HepG2 (cell line): ENCODE results near the gene NCOA6. TPM values are rescaled to one million over a fixed set of nuclear protein-coding genes. Genes with fewer than 3 reads are reported as not detected.

Experiments used
- FOXC1 ChIP-seq: sonication (generic); formaldehyde crosslinking; IDR thresholded peaks from 2 replicates; pipeline ENCODE4 v1.8.0; 2022; ENCODE audit warnings: mild to moderate bottlenecking, missing genetic modification reagents, borderline replicate concordance
- FOXK1 ChIP-seq: sonication (generic); formaldehyde crosslinking; IDR thresholded peaks from 2 replicates; pipeline ENCODE4 v1.4.0; 2020; ENCODE audit warnings: low read depth, missing genetic modification reagents, borderline replicate concordance
- GTF3A ChIP-seq: sonication (generic); formaldehyde crosslinking; conservative IDR thresholded peaks from 2 replicates; pipeline ENCODE4 v1.4.0; 2020; ENCODE audit warnings: mild to moderate bottlenecking, missing genetic modification reagents
- NFE2L2 ChIP-seq: fragments of 150-350 bp; IDR thresholded peaks from 2 replicates; pipeline ENCODE4 v1.6.1; 2014; ENCODE audit warnings: low read length
- NFYB ChIP-seq: sonication (generic); formaldehyde crosslinking; IDR thresholded peaks from 2 replicates; pipeline ENCODE4 v1.4.0; 2020; ENCODE audit warnings: missing genetic modification reagents
- TSC22D2 ChIP-seq: sonication (generic); formaldehyde crosslinking; IDR thresholded peaks from 2 replicates; pipeline ENCODE4 v1.5.1; 2020; ENCODE audit warnings: missing genetic modification reagents, mild to moderate bottlenecking, borderline replicate concordance
- ZBTB8A ChIP-seq: sonication (generic); formaldehyde crosslinking; IDR thresholded peaks from 2 replicates; pipeline ENCODE4 v1.4.0; 2020; ENCODE audit warnings: mild to moderate bottlenecking, low read depth, missing genetic modification reagents, borderline replicate concordance
- ZFP90 ChIP-seq: sonication (generic); formaldehyde crosslinking; IDR thresholded peaks from 2 replicates; pipeline ENCODE4 v1.8.0; 2022; ENCODE audit warnings: missing genetic modification reagents, mild to moderate bottlenecking, inconsistent platforms, borderline replicate concordance
- ZKSCAN1 ChIP-seq: fragments of 150-350 bp; IDR thresholded peaks from 2 replicates; pipeline ENCODE4 v1.6.1; 2014; ENCODE audit warnings: low read length
- ZNF513 ChIP-seq: sonication (generic); formaldehyde crosslinking; conservative IDR thresholded peaks from 2 replicates; pipeline ENCODE4 v1.5.0; 2020; ENCODE audit warnings: missing genetic modification reagents
- ZNF839 ChIP-seq: sonication (generic); formaldehyde crosslinking; IDR thresholded peaks from 2 replicates; pipeline ENCODE4 v1.4.0; 2020; ENCODE audit warnings: missing genetic modification reagents, mild to moderate bottlenecking, borderline replicate concordance
- polyA plus RNA-seq, 8 experiments: library from polyadenylated mRNA; depleted of rRNA in 3 of 8; stranded (reverse) in 7 of 8; unstranded in 1 of 8; fragments of >200 nt; fragmentation: Illumina TruSeq in 4 of 8; extraction: Trizol in 4 of 8; gene quantifications; 2 replicates each; pipeline versions ENCODE4 v1.2.1 to v1.2.3, GENCODE V29; 2011 to 2016; ENCODE audit warnings: low read depth in 4 of 8, missing spikeins in 1 of 8, mixed read lengths in 1 of 8; ENCODE audit not compliant: insufficient read depth in 1 of 8
- total RNA-seq, 5 experiments: library from RNA; depleted of rRNA; stranded (reverse); fragments of >200 nt; fragmentation: Illumina TruSeq; extraction: Trizol; gene quantifications; 2 replicates each; pipeline ENCODE4 v1.2.3, GENCODE V29; 2016; ENCODE audit warnings: low read depth in 1 of 5
- TF ChIP-seq, protein P1 (sequence below): sonication (generic); formaldehyde crosslinking; IDR thresholded peaks from 2 replicates; pipeline ENCODE4 v1.5.1; 2020; ENCODE audit warnings: mild to moderate bottlenecking, moderate library complexity, missing genetic modification reagents
- TF ChIP-seq, protein P2 (sequence below): sonication (generic); formaldehyde crosslinking; IDR thresholded peaks from 2 replicates; pipeline ENCODE4 v1.4.0; 2020; ENCODE audit warnings: missing genetic modification reagents
- TF ChIP-seq, protein P3 (sequence below): sonication (generic); formaldehyde crosslinking; IDR thresholded peaks from 2 replicates; pipeline ENCODE4 v1.4.0; 2020; ENCODE audit warnings: mild to moderate bottlenecking, low read depth, missing genetic modification reagents

NCOA6 gene
- total and polyA plus RNA-seq, 2 of the 13 experiments (the other 11 are each of a cell fraction or from before 2014, with no cell fraction given) = 11.2 to 29.3 TPM

DNA sequence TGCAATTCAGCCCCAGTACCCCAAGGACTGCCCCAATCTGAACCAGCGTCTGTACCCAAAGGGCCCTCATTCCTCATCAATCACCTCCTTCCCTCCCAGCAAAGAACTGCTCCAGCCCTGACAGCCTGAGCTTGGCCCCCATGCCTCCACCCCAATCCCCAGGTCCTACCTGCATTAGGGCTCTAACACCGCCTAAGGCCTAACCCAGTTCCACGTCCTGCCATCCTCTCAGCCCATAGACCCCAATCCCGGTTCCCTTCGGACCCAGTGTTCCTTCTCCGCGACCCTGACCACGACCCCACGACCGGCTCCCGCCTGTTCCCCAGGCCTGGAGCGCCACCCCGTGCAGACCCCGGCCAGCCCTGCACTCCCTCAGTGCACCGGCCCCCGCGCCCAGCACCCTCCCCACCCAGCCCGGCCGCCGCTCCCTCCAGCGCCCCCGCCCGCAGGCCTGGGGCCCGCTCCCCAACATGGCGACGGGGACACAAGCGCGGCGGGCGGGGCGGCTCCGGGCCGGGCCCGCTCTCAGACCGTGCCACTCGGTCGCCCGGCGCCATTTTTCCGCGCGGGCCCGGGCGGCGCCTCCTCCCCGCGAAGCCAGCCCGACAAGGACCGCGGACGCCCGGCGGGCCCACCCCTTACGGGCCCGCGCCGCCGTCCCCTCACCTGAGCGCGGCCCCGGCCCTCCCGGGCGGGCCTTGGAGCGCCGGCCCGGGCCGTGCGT lies 483 bp downstream of the NCOA6 start (continued):
- TF ChIP-seq, protein P1, sequence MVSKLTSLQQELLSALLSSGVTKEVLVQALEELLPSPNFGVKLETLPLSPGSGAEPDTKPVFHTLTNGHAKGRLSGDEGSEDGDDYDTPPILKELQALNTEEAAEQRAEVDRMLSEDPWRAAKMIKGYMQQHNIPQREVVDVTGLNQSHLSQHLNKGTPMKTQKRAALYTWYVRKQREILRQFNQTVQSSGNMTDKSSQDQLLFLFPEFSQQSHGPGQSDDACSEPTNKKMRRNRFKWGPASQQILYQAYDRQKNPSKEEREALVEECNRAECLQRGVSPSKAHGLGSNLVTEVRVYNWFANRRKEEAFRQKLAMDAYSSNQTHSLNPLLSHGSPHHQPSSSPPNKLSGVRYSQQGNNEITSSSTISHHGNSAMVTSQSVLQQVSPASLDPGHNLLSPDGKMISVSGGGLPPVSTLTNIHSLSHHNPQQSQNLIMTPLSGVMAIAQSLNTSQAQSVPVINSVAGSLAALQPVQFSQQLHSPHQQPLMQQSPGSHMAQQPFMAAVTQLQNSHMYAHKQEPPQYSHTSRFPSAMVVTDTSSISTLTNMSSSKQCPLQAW = peak; percentile 10; the same call in 1 of the 2 replicates
- TF ChIP-seq, protein P2, sequence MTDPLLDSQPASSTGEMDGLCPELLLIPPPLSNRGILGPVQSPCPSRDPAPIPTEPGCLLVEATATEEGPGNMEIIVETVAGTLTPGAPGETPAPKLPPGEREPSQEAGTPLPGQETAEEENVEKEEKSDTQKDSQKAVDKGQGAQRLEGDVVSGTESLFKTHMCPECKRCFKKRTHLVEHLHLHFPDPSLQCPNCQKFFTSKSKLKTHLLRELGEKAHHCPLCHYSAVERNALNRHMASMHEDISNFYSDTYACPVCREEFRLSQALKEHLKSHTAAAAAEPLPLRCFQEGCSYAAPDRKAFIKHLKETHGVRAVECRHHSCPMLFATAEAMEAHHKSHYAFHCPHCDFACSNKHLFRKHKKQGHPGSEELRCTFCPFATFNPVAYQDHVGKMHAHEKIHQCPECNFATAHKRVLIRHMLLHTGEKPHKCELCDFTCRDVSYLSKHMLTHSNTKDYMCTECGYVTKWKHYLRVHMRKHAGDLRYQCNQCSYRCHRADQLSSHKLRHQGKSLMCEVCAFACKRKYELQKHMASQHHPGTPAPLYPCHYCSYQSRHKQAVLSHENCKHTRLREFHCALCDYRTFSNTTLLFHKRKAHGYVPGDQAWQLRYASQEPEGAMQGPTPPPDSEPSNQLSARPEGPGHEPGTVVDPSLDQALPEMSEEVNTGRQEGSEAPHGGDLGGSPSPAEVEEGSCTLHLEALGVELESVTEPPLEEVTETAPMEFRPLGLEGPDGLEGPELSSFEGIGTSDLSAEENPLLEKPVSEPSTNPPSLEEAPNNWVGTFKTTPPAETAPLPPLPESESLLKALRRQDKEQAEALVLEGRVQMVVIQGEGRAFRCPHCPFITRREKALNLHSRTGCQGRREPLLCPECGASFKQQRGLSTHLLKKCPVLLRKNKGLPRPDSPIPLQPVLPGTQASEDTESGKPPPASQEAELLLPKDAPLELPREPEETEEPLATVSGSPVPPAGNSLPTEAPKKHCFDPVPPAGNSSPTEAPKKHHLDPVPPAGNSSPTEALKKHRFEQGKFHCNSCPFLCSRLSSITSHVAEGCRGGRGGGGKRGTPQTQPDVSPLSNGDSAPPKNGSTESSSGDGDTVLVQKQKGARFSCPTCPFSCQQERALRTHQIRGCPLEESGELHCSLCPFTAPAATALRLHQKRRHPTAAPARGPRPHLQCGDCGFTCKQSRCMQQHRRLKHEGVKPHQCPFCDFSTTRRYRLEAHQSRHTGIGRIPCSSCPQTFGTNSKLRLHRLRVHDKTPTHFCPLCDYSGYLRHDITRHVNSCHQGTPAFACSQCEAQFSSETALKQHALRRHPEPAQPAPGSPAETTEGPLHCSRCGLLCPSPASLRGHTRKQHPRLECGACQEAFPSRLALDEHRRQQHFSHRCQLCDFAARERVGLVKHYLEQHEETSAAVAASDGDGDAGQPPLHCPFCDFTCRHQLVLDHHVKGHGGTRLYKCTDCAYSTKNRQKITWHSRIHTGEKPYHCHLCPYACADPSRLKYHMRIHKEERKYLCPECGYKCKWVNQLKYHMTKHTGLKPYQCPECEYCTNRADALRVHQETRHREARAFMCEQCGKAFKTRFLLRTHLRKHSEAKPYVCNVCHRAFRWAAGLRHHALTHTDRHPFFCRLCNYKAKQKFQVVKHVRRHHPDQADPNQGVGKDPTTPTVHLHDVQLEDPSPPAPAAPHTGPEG = peak; percentile 43; the same call in 1 of the 2 replicates
- TF ChIP-seq ZKSCAN1 (no peak), ZBTB8A (CRISPR knock-in tag) (no peak), ZFP90 (CRISPR knock-in tag) (peak; percentile 45; the same call in 1 of the 2 replicates), FOXK1 (peak; percentile 39; the same call in 1 of the 2 replicates), FOXC1 (CRISPR knock-in tag) (peak; percentile 84; the same call in 1 of the 2 replicates), GTF3A (CRISPR knock-in tag) (peak; percentile 97), NFYB (CRISPR knock-in tag) (no peak; the same call in 1 of the 2 replicates), ZNF513 (CRISPR knock-in tag) (peak; percentile 97; the same call in 1 of the 2 replicates), NFE2L2 (no peak), TSC22D2 (CRISPR knock-in tag) (no peak), ZNF839 (CRISPR knock-in tag) (peak; percentile 94; the same call in 1 of the 2 replicates)
- TF ChIP-seq, protein P3, sequence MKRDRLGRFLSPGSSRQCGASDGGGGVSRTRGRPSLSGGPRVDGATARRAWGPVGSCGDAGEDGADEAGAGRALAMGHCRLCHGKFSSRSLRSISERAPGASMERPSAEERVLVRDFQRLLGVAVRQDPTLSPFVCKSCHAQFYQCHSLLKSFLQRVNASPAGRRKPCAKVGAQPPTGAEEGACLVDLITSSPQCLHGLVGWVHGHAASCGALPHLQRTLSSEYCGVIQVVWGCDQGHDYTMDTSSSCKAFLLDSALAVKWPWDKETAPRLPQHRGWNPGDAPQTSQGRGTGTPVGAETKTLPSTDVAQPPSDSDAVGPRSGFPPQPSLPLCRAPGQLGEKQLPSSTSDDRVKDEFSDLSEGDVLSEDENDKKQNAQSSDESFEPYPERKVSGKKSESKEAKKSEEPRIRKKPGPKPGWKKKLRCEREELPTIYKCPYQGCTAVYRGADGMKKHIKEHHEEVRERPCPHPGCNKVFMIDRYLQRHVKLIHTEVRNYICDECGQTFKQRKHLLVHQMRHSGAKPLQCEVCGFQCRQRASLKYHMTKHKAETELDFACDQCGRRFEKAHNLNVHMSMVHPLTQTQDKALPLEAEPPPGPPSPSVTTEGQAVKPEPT (CRISPR knock-in tag) = no peak
